Sigmoid colon (tissue), 7 donors: ENCODE measurements around the gene ADCY1. TPM values are rescaled to one million over a fixed set of nuclear protein-coding genes. Genes with fewer than 3 reads are reported as not detected.

Experiments used
- DNase-seq: peaks from one replicate; pipeline ENCODE4 v3.0.0-alpha.2; 2019
- H3K27ac ChIP-seq, 4 donors: fragments of 200-600 bp; sonication (generic); one replicate each; pipeline ENCODE4 v1.5.1; 2016 to 2019; ENCODE audit warnings: mild to moderate bottlenecking in 1 of 4
- H3K27me3 ChIP-seq, 3 donors: fragments of 200-600 bp; sonication (generic); one replicate each; pipeline ENCODE4 v1.5.1; 2019; ENCODE audit warnings: mild to moderate bottlenecking in 1 of 3
- H3K36me3 ChIP-seq, 4 donors: fragments of 200-600 bp; sonication (generic); one replicate each; pipeline ENCODE4 v1.5.1; 2016 to 2019
- H3K4me1 ChIP-seq, 4 donors: fragments of 200-600 bp; sonication (generic); one replicate each; pipeline ENCODE4 v1.5.1; 2017 to 2019
- H3K4me3 ChIP-seq, 4 donors: fragments of 200-600 bp; sonication (generic); one replicate each; pipeline ENCODE4 v1.5.1; 2017 to 2019; ENCODE audit warnings: mild to moderate bottlenecking in 2 of 4, moderate library complexity in 1 of 4
- H3K9me3 ChIP-seq, 4 donors: fragments of 200-600 bp in 3 of 4; sonication (generic) in 3 of 4; one replicate each; pipeline versions ENCODE4 v1.5.1 to v1.6.1; 2013 to 2019
- CTCF ChIP-seq, 4 experiments: fragments of 450-650 bp in 3 of 4; fragments of 200-600 bp in 1 of 4; IDR thresholded peaks; one replicate each; pipeline ENCODE4 v1.5.1; 2016 to 2019; ENCODE audit warnings: antibody characterized with exemption in 4 of 4, mild to moderate bottlenecking in 3 of 4, moderate library complexity in 2 of 4
- EP300 ChIP-seq, 4 donors: sonication (generic); formaldehyde crosslinking; IDR thresholded peaks; one replicate each; pipeline ENCODE4 v1.6.1; 2017; ENCODE audit warnings: antibody characterized with exemption in 4 of 4
- POLR2A ChIP-seq, 2 donors: fragments of 450-650 bp; IDR thresholded peaks; one replicate each; pipeline ENCODE4 v1.6.1; 2016; ENCODE audit warnings: antibody characterized with exemption in 2 of 2, mild to moderate bottlenecking in 2 of 2, moderate library complexity in 2 of 2
- POLR2AphosphoS5 ChIP-seq, 4 donors: sonication (generic); formaldehyde crosslinking; IDR thresholded peaks; one replicate each; pipeline ENCODE4 v1.6.1; 2017; ENCODE audit warnings: antibody characterized with exemption in 4 of 4
- WGBS, 2 donors: extraction: QIAGEN DNeasy Blood & Tissue Kit; methylation state at CpG; one replicate each; pipeline ENCODE4 v1.1.7; 2013; 5-methylcytosine and 5-hydroxymethylcytosine counted together
- intact Hi-C: fragments of 100-400 bp; cut with DNase I; formaldehyde crosslinking; loops from one replicate; pipeline ENCODE4 v1.15.1; 2023
- polyA plus RNA-seq, 3 donors: library from polyadenylated mRNA; stranded (reverse); fragments of 200-250 nt; gene quantifications; one replicate each; pipeline ENCODE4 v1.2.3, GENCODE V29; 2013
- total RNA-seq, 4 donors: library from RNA; depleted of rRNA; stranded (reverse); fragments of >200 nt; gene quantifications; one replicate each; pipeline ENCODE4 v1.1.0, GENCODE V29; 2016
- donor health status: healthy with polysubstance abuse.
- donor health status: Bipolar disorder and iron deficiency.
- donor health status: healthy.

The ADCY1 gene
- total and polyA plus RNA-seq, 7 donors = 0.23 to 0.71 (median 0.55) TPM

DNA sequence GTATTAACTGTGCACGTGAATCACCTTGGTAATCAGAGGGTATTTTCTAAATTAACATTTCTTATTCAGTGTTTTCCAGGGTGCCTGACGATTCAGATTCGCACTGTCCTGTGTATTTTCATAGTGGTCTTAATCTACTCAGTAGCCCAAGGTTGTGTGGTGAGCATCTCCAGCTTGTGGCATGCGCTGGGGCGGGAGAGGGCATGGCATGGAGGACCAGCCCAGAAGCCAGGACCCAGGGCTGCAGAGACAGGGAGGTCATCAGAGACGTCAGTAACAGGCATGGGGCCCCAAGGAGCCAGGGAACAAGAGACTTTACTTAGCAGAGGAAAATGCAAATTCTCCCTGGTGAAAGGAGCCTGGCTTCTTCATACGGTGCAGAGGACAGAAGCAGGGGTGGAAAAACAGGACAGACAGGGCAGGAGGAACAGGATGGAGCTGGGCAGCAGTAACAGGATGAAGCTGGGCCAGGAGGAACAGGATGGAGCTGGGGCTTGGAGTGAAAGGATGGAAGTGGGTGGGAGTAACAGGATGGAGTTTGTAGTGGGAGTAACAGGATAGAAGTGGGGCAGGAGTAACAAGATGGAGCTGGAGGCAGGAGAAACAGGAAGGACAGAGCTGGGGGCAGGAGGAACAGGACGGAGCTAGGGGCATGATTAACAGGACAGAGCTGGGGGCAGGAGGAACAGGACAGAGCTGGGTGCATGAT is 110.9 kb downstream of the ADCY1 start:
- no peak for DNase-seq
- no peak overlapping the region for H3K4me3 ChIP-seq
- H3K9me3 ChIP-seq = no peaks in the 10 kb centered on the region
- intact Hi-C loops = no loop called here
- no peak for TF ChIP-seq CTCF (IDR thresholded peaks at IDR 0.05)
- TF ChIP-seq POLR2A (IDR thresholded peaks at IDR 0.05) = no peak
- TF ChIP-seq EP300 (IDR thresholded peaks at IDR 0.05) = no peak
- TF ChIP-seq POLR2AphosphoS5 (IDR thresholded peaks at IDR 0.05) = no peak
- H3K36me3 ChIP-seq = no peaks in the 10 kb centered on the region
- 76 to 82% methylated on average over 8 of the region's 8 CpGs for WGBS, 2 donors
- no peaks in the 10 kb centered on the region for H3K27me3 ChIP-seq
- no peak overlapping the region for H3K27ac ChIP-seq
- no peaks in the 10 kb centered on the region for H3K4me1 ChIP-seq

DNA sequence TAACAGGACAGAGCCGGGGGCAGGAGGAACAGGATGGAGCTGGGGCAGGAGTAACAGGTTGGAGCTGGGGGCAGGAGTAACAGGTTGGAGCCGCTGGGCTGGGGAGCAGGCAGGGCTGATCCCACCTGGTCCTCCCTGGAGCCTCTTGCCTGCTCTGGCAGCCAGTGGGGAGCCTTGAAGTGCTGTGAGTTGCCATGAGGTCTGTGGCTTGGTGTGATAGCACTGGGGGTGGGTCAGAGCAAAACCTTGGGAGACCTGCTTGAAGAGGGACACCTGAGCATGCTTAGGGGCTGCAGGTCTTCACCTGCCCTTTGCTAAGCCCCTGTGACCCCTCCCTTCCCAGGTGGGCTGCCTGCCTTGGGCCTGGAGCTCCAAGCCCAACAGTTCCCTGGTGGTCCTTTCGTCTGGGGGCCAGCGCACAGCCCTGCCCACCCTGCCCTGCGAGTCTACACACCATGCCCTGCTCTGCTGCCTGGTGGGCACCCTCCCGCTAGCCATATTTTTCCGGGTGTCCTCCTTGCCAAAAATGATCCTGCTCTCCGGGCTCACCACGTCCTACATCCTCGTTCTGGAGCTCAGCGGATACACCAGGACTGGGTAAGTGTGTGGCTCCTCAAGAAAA is 111.6 kb downstream of the ADCY1 start:
- WGBS, 2 donors = 89 to 92% methylated on average over 11 of the region's 11 CpGs
- intact Hi-C loops = no loop called here
- DNase-seq = no peak

GRCh38 chr7:45686441-45687184 is 112.4 kb downstream of the ADCY1 start:
- Histone ChIP-seq H3K9me3 (no peaks in the 10 kb centered on the region), H3K4me1 (no peaks in the 10 kb centered on the region), H3K27me3 (no peaks in the 10 kb centered on the region), H3K27ac (no peak overlapping the region), H3K36me3 (no peaks in the 10 kb centered on the region), H3K4me3 (no peak overlapping the region)
- DNase-seq = no peak
- WGBS, 2 donors = 92 to 93% methylated on average over 19 of the region's 19 CpGs
- no peak for TF ChIP-seq EP300 (IDR thresholded peaks at IDR 0.05)
- TF ChIP-seq CTCF (IDR thresholded peaks at IDR 0.05) = no peak
- no peak for TF ChIP-seq POLR2A (IDR thresholded peaks at IDR 0.05)
- TF ChIP-seq POLR2AphosphoS5 (IDR thresholded peaks at IDR 0.05) = no peak
- intact Hi-C loops = no loop called here

More for the DNA sequence above, 111.6 kb downstream of the ADCY1 start:
- no peaks in the 10 kb centered on the region for H3K9me3 ChIP-seq
- no peaks in the 10 kb centered on the region for H3K36me3 ChIP-seq
- no peak for TF ChIP-seq POLR2AphosphoS5 (IDR thresholded peaks at IDR 0.05)
- no peak for TF ChIP-seq CTCF (IDR thresholded peaks at IDR 0.05)
- no peak for TF ChIP-seq POLR2A (IDR thresholded peaks at IDR 0.05)
- no peak for TF ChIP-seq EP300 (IDR thresholded peaks at IDR 0.05)
- no peak overlapping the region for H3K4me3 ChIP-seq
- no peak overlapping the region for H3K27ac ChIP-seq
- H3K27me3 ChIP-seq = no peaks in the 10 kb centered on the region
- no peaks in the 10 kb centered on the region for H3K4me1 ChIP-seq

DNA sequence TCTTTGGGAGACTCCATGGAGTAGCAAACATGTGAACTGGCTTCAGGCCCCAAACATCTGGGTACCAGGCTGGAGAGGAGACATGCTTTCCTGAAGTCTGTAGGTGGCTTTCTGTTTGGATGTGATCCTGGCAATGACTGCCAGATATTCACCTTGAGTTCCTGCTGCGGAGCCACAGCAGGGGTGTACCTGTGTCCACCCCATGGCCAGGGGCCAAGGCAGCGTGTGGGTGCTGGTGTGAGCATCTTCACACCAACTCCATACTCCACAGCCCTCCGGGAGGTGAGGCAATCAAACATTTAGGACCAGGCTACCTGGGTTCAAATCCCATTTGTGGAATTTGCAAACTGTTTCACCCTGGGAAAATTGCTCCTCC is 113.0 kb downstream of the ADCY1 start:
- 91 to 92% methylated on average over 3 of the region's 3 CpGs for WGBS, 2 donors
- no peak for TF ChIP-seq POLR2A (IDR thresholded peaks at IDR 0.05)
- Histone ChIP-seq H3K9me3 (no peaks in the 10 kb centered on the region), H3K27ac (no peak overlapping the region), H3K4me3 (no peak overlapping the region), H3K36me3 (no peaks in the 10 kb centered on the region), H3K4me1 (no peaks in the 10 kb centered on the region), H3K27me3 (no peaks in the 10 kb centered on the region)
- no peak for DNase-seq
- intact Hi-C loops = no loop called here

DNA sequence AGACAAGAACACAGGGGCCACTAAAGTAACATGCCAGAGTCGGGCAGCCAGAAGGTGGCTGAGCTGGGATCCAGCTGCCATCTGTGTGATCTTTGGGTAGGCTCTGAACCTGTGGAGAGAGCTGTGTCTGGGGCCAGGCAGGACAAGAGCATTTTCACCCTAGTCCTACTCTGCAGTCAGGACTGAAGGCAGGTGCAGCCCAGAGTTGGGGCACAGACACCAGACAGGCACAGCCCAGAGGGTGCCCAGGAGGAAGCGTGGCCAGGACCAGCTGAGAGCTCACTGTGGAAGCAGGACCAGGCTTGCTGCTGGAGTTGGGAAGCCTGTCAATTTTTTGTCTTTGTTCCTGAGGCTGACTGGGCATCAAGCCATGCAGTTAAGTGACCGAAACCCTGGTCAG is 113.6 kb downstream of the ADCY1 start:
- DNase-seq = no peak

More for the DNA sequence above, 113.6 kb downstream of the ADCY1 start:
- TF ChIP-seq POLR2A (IDR thresholded peaks at IDR 0.05) (no peak), CTCF (IDR thresholded peaks at IDR 0.05) (no peak)
- H3K27me3 ChIP-seq = no peaks in the 10 kb centered on the region
- intact Hi-C loops = no loop called here
- no peaks in the 10 kb centered on the region for H3K4me1 ChIP-seq
- no peaks in the 10 kb centered on the region for H3K9me3 ChIP-seq
- no peak overlapping the region for H3K27ac ChIP-seq
- no peaks in the 10 kb centered on the region for H3K36me3 ChIP-seq
- H3K4me3 ChIP-seq = no peak overlapping the region
- 89 to 91% methylated on average over 3 of the region's 3 CpGs for WGBS, 2 donors
